HG03064 (cell line): Measurements from ENCODE around the gene ZNF396.

Experiments
- ATAC-seq: cut with Tn5 transposase; IDR thresholded peaks from one replicate; pipeline ENCODE4 v1.9.1; 2021; ENCODE audit warnings: low read depth; ENCODE audit not compliant: unreplicated experiment

Gene ZNF396

DNA sequence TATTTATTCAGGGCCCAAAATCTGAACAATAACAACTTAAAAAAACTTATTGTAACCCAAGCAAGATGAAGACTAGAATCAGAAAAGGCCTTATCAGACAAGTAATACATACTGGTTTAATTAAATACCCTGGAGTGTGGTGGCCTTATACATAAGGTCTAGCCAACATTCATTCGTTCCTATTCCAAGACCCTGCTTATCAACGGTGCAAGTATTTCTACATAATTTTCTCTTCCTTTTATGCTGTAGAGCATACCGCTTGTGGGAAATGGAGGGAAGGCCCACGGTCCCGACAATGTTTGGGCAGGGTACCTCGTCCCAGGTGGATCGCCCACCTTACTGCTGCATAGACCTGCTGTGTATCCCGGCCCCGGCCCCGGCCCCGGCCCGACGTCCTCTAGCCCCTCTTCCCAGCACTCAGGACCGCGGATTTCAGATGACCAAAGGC, 33.6 kb downstream of the ZNF396 start:
- ATAC-seq: no peak

DNA sequence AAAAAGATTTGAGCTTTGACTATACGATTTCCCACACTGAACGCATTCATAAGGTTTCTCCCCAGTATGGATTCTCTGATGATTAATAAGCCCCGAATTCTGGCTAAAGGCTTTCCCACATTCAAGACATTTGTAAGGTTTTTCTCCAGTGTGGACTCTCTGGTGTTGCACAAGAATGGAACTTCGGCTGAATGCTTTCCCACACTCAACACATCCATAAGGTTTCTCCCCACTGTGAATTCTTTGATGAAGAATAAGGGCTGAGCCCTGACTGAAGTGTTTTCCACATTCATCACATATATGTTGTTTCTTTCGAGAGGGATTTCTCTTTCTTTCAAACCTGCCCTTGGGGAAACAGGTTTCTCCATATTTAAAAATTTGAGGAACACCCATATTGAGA, 39.9 kb downstream of the ZNF396 start:
- ATAC-seq: no peak

DNA sequence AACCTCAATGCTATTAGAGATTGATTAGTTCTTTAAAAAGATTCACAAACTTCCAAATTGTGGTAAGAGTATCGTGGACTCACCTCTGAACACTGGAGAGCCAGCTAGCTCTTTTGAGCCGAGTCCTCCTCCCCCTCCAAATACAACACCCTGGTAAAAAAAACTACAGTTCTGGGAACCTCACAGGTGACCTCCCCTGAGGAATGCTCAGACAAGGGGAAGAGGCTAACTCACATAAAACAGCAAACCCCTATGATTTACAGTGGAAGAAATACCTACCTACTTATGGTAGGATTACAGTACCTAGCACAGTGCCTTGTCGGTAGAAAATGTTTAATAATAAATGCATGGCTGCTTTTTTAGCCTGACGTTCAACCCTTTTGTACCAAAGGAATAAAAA, 41.3 kb downstream of the ZNF396 start:
- ATAC-seq: no peak

DNA sequence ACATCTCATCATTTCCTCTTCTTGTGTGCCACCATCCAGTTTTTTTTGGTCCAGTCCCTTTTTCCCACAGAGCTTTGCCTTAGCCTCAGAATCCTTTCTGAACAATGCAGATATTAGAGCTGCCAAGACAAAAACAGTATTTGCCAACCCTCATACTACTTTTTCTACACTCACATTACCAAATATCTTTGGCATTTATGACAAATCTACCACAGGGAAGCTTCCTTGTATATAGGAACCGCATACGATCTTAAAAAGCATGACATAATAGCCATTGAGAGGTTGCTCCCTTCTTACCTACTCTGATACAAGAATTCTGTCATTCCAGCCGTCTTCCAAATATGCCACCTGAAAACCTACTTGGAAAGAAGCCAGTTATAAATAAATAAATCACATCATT, 42.3 kb downstream of the ZNF396 start:
- no peak for ATAC-seq

DNA sequence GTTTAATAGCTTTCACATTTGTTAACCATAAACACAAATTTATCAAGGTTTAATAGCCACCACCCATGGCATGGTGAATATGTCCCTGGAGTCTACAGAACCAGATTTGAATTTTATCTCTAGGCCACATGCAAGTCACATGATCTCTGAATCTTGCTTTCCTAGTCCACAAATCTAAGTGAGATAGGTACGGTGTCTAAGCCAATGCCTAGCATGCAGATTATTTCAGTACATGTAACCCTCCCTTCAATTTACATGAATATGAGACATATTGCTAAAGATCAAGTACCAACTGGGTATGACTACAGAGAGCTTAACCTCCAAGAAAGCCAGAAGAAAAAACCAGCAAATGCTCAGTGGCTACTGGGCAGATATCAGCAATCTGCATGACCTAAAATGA, 42.9 kb downstream of the ZNF396 start:
- ATAC-seq: no peak

DNA sequence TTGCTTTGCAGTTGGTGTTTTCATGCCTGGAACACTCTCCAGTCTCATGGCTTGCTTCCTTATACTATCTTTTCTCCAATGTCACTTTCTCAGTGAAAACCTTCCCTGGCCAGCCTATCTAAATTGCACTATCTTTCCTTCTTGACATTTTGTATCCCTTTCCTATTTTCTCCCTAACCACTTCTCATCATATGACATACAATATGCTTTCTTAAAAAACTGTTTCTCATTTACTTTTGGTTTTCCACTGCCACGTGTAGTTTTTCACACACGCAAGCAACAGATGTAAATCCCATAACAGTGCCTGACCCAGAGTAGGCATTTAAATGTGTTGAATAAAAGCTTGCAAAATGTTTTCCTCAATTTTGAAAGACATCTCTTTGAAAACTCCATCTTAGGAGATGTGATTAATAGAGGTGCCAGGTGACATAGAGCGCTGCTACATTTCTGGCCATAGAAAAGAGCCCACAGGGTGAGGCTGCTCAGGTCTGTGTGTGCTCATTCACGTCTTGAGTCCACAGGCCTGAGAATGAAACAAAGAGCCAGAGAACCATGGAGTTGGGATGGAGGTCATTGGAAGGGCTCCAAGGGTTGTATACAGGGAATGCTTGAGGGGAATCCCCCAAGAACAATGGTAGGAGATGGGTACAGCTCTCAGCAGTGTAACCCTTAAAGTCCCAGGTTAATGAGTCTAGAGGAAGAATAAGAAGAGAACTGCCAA, 45.6 kb downstream of the ZNF396 start:
- no peak for ATAC-seq

DNA sequence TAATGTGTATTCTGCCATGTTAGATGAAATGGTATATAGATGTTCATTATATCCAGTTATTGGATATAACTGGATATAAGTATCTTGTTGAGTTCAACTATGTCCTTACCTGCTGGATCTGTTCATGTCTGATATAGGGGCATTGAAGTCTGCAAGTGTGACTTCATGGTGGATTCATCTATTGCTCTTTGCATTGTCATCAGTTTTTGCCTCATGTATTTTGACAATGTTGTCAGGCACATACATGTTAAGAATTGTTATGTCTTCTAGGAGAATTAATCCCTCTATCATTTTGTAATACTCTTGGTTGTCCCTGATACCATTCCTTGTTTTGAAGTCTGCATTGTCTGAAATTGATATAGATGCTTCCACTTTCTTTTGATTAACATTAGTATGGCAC, 48.3 kb downstream of the ZNF396 start:
- no peak for ATAC-seq

DNA sequence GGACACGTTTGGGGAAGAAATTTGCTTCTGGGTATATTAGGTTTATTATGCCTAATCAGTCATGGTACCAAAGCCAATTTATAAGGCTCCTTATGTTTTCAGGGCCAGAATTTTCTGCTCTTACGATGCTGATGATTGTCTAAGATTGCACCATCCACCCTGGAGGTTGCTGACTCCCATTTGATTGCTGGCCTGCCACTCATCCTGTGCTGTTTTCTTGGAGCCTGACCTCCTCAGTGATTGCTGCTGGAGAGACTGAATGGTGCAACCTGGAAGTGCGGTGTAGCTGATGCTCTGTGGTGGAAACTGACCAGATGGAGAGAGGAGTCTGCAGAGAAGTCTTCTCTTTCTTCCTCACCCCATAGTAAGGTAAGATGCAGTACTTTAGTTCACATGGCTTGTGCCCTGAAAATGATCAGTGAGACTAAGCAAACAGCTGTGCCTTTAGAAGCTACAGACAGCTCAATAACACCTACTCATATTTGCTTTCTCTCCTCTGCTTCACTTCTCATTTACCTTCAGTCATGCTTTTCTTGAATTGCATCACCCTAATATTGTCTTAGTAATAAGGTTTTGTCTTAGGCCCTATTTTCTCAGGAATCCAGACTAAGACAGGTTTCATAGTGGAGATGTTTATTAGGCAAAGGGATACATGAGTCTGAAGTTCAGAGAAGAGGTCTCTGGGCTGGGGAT, 50.3 kb downstream of the ZNF396 start:
- no peak for ATAC-seq

DNA sequence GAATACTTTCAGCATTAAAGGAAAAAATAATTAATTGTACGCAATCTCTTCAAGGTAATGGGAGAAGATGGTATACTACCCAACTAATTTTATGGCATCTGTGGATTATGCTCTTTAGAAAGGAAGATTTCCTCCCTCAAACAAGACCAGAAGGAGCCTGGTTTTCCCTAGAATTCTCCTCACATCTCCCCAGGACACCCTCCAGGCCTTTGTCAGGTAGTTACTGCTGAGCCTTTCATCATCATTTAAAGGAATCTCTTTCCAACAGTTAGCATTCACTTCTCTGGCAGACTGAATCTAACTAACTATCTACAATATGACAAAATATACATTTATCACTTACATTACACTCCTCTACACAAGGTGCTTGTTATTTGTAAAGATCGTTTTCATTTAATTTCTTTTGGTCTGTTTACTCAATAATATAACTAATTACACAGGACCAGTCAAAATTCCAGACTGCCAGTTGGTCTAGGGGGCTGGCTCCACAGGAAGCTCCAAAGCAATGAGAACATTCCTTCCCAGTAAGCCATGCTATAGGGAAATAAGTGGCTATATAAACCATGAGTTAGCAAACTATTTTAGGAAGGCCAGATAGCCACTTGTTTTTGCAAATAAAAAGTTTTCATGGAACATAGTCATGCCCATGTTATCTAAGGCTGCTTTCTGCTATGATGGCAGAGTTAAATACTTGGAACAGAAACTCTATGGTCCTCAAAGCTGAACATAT, 52.0 kb downstream of the ZNF396 start:
- ATAC-seq: no peak

DNA sequence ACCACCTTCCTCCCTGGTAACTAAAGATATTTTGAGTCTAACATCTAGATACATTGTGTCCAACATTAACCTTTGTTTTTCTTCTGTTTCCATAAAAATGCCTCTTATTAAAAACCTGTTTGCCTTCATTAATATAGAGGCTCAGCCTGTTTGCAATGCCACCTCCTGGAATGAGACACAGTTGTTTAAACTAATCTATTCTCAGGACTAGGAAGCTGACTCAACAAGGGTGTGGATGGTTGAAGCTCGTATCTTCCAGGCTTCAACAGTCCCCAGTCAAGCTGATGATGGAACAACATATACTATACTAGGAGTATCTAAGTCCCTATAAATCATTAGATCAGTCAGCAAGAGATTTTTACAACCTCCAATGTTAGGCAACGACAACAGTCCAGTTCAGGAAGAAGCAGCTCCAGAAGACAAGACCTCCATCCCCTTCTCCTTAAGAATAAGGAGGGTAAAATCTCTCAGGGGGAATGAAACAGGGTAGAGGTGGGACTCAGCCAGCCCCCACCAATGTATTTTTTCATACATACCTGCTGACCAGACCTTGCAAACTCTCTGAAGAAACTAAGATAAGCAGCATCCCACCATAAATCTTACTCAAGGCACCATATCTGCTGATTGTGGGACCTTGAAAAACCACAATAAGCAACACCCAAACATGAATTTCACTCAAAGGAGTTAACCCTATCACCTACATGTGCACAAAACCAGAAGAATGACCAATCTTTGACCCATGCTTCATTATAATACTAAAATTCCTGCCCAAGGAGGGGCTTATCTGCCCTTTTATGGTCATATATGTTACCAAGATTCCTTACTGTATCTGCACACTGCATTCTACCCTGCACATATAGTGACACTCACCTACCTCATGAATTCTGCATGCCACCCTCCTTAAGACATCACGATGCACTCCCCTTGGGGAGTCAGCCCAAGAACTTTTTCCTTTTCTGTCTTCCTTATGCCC, 54.4 kb downstream of the ZNF396 start:
- no peak for ATAC-seq
